ENCODE results near the gene AXIN1. TPM values are rescaled to one million over a fixed set of nuclear protein-coding genes. Genes with fewer than 3 reads are reported as not detected.

AXIN1 gene
- total RNA-seq, 1 donor, result 45.8 TPM

GRCh38 chr16:307691-308312 is 44.7 kb downstream of the AXIN1 start:
- no peak for DNase-seq (ENCODE audit: low read depth in 2 of 3, low spot score in 2 of 3)

GRCh38 chr16:306911-307370 is 45.6 kb downstream of the AXIN1 start:
- DNase-seq (ENCODE audit: low read depth in 2 of 3, low spot score in 2 of 3), result no peak

GRCh38 chr16:305916-306626 is 46.5 kb downstream of the AXIN1 start:
- no peak for DNase-seq (ENCODE audit: low read depth in 2 of 3, low spot score in 2 of 3)

- DNase-seq (ENCODE audit: low read depth in 2 of 3, low spot score in 2 of 3), result peak in 1 of 3 donors; percentile 73
Observed at GRCh38 chr16:303760-304505, 48.6 kb downstream of the AXIN1 start.

GRCh38 chr16:301950-302349 is 50.6 kb downstream of the AXIN1 start:
- no peak for DNase-seq (ENCODE audit: low read depth in 2 of 3, low spot score in 2 of 3)

GRCh38 chr16:301235-301634 is 51.3 kb downstream of the AXIN1 start:
- no peak for DNase-seq (ENCODE audit: low read depth in 2 of 3, low spot score in 2 of 3)

GRCh38 chr16:297832-298231 is 54.7 kb downstream of the AXIN1 start:
- no peak for DNase-seq (ENCODE audit: low read depth in 2 of 3, low spot score in 2 of 3)

GRCh38 chr16:296806-297510 is 55.6 kb downstream of the AXIN1 start:
- no peak for DNase-seq (ENCODE audit: low read depth in 2 of 3, low spot score in 2 of 3)

GRCh38 chr16:296276-296675 is 56.2 kb downstream of the AXIN1 start:
- no peak for DNase-seq (ENCODE audit: low read depth in 2 of 3, low spot score in 2 of 3)

- DNase-seq (ENCODE audit: low read depth in 2 of 3, low spot score in 2 of 3), result no peak
Observed at GRCh38 chr16:293043-293775, 59.3 kb downstream of the AXIN1 start.

- DNase-seq (ENCODE audit: low read depth in 2 of 3, low spot score in 2 of 3), result no peak
Observed at GRCh38 chr16:291539-291938, 61.0 kb downstream of the AXIN1 start.

GRCh38 chr16:290681-291405 is 61.7 kb downstream of the AXIN1 start:
- DNase-seq (ENCODE audit: low read depth in 2 of 3, low spot score in 2 of 3), result no peak

GRCh38 chr16:290015-290680 is 62.4 kb downstream of the AXIN1 start:
- no peak for DNase-seq (ENCODE audit: low read depth in 2 of 3, low spot score in 2 of 3)

GRCh38 chr16:289395-289997 is 63.0 kb downstream of the AXIN1 start:
- no peak for DNase-seq (ENCODE audit: low read depth in 2 of 3, low spot score in 2 of 3)

- DNase-seq (ENCODE audit: low read depth in 2 of 3, low spot score in 2 of 3), result no peak
Observed at GRCh38 chr16:287981-288920, 64.3 kb downstream of the AXIN1 start.

- DNase-seq (ENCODE audit: low read depth in 2 of 3, low spot score in 2 of 3), result no peak
Observed at GRCh38 chr16:287298-287811, 65.2 kb downstream of the AXIN1 start.

- DNase-seq (ENCODE audit: low read depth in 2 of 3, low spot score in 2 of 3), result no peak
Observed at GRCh38 chr16:286491-287297, 65.8 kb downstream of the AXIN1 start.
